ENCODE results near the gene FTCDNL1. TPM values are rescaled to one million over a fixed set of nuclear protein-coding genes. Genes with fewer than 3 reads are reported as not detected.

Gene FTCDNL1
- total RNA-seq, 2 donors from 2014 or later: 0.70 to 1.5 TPM

DNA sequence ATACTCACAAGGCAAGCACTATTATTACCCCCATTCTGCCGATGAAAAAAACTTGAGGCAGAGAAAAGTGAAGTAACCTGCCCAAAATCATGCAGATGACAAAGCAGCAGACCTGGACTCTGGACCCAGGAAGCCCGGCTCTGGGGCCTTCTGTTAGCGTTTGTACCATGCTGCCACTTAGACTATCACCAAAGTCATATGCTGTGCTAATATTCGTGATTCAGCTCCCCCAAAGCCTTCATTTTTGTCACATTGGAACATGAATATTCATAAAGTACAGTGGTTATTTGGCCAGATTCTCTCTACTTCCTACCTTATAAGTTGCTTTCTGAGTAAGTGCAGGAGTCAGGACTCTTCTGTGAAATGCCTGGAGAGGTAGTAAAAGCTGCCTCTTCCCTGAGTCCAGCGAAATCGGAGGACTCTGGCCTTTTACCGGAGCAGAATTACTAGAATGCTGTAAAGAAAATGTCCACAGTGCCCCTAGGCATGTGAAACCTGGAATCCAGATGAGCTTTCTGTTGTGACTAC is 86.7 kb downstream of the FTCDNL1 start:
- Histone ChIP-seq H3K4me1 (ENCODE audit: control insufficient read depth, insufficient read depth, low read length) (no peaks in the 10 kb centered on the region), H3K27me3 (ENCODE audit: control insufficient read depth, insufficient read depth, low read length, poor library complexity, severe bottlenecking) (no peaks in the 10 kb centered on the region), H3K4me3 (ENCODE audit: low read length) (no peak overlapping the region), H3K9ac (ENCODE audit: extremely low read depth, low read length, poor library complexity, severe bottlenecking) (no peak overlapping the region), H3K9me3 (ENCODE audit: control insufficient read depth, low read length) (no peaks in the 10 kb centered on the region), H3K27ac (ENCODE audit: low read depth, low read length) (no peak overlapping the region), H3K36me3 (ENCODE audit: control insufficient read depth, insufficient read depth, low read length) (no peaks in the 10 kb centered on the region)
- peaks cover 5% of the 10 kb centered on the region for H3K4me1 Mint-ChIP-seq
- H3K36me3 Mint-ChIP-seq (ENCODE audit: low read depth): no peaks in the 10 kb centered on the region
- H3K27ac Mint-ChIP-seq: no peak overlapping the region
- no peak overlapping the region for H3K4me3 Mint-ChIP-seq
- H3K9me3 Mint-ChIP-seq: no peaks in the 10 kb centered on the region
- peaks cover 8% of the 10 kb centered on the region for H3K27me3 Mint-ChIP-seq (ENCODE audit: insufficient read depth)
- no peak for DNase-seq
- 92 to 97% methylated on average over 7 of the region's 7 CpGs for WGBS, 2 experiments (ENCODE audit: insufficient coverage in 1 of 2, insufficient read length in 1 of 2)
- TF ChIP-seq, protein P1, sequence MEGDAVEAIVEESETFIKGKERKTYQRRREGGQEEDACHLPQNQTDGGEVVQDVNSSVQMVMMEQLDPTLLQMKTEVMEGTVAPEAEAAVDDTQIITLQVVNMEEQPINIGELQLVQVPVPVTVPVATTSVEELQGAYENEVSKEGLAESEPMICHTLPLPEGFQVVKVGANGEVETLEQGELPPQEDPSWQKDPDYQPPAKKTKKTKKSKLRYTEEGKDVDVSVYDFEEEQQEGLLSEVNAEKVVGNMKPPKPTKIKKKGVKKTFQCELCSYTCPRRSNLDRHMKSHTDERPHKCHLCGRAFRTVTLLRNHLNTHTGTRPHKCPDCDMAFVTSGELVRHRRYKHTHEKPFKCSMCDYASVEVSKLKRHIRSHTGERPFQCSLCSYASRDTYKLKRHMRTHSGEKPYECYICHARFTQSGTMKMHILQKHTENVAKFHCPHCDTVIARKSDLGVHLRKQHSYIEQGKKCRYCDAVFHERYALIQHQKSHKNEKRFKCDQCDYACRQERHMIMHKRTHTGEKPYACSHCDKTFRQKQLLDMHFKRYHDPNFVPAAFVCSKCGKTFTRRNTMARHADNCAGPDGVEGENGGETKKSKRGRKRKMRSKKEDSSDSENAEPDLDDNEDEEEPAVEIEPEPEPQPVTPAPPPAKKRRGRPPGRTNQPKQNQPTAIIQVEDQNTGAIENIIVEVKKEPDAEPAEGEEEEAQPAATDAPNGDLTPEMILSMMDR (conservative IDR thresholded peaks at IDR 0.05): no peak

GRCh38 chr2:199762963-199763362 is 88.0 kb downstream of the FTCDNL1 start:
- no peak overlapping the region for H3K9ac ChIP-seq (ENCODE audit: extremely low read depth, low read length, poor library complexity, severe bottlenecking)
- H3K9me3 Mint-ChIP-seq: no peaks in the 10 kb centered on the region
- H3K4me3 Mint-ChIP-seq: no peak overlapping the region
- H3K27me3 ChIP-seq (ENCODE audit: control insufficient read depth, insufficient read depth, low read length, poor library complexity, severe bottlenecking): no peaks in the 10 kb centered on the region
- WGBS, 2 experiments (ENCODE audit: insufficient coverage in 1 of 2, insufficient read length in 1 of 2): 83 to 84% methylated on average over 4 of the region's 4 CpGs
- H3K9me3 ChIP-seq (ENCODE audit: control insufficient read depth, low read length): no peaks in the 10 kb centered on the region
- no peak overlapping the region for H3K27ac Mint-ChIP-seq
- DNase-seq: peak; percentile 30
- no peak overlapping the region for H3K4me3 ChIP-seq (ENCODE audit: low read length)
- H3K36me3 Mint-ChIP-seq (ENCODE audit: low read depth): no peaks in the 10 kb centered on the region
- H3K4me1 ChIP-seq (ENCODE audit: control insufficient read depth, insufficient read depth, low read length): no peaks in the 10 kb centered on the region
- no peaks in the 10 kb centered on the region for H3K27me3 Mint-ChIP-seq (ENCODE audit: insufficient read depth)
- TF ChIP-seq, protein P1 (conservative IDR thresholded peaks at IDR 0.05): no peak
- no peak overlapping the region for H3K27ac ChIP-seq (ENCODE audit: low read depth, low read length)
- peaks cover 5% of the 10 kb centered on the region for H3K4me1 Mint-ChIP-seq
- H3K36me3 ChIP-seq (ENCODE audit: control insufficient read depth, insufficient read depth, low read length): no peaks in the 10 kb centered on the region

DNA sequence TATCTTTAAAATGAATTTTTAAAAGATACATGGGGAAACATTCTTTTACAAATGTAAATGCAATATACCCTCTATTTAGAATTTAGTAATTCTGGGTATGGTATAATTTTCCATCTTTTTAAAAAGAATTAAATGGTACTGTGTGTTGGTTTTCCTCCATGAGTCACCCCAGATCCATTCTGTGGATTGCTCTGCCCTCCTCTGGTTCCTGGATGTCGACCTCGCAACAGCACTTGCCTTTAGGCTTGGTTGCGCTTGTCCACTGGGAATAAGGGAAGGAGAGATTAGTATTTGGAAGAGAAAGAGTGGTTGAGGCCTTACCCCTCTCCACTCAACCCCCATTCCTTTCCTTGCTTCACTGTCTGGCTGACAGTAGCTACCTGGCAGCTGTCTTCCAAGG is 90.4 kb downstream of the FTCDNL1 start:
- no peak overlapping the region for H3K9ac ChIP-seq (ENCODE audit: extremely low read depth, low read length, poor library complexity, severe bottlenecking)
- Mint-ChIP-seq H3K27ac (no peak overlapping the region), H3K9me3 (no peaks in the 10 kb centered on the region), H3K27me3 (ENCODE audit: insufficient read depth) (no peaks in the 10 kb centered on the region), H3K4me1 (peaks cover under 1% of the 10 kb centered on the region), H3K4me3 (no peak overlapping the region), H3K36me3 (ENCODE audit: low read depth) (no peaks in the 10 kb centered on the region)
- TF ChIP-seq, protein P1 (conservative IDR thresholded peaks at IDR 0.05): peak; percentile 42
- no peak overlapping the region for H3K4me3 ChIP-seq (ENCODE audit: low read length)
- H3K36me3 ChIP-seq (ENCODE audit: control insufficient read depth, insufficient read depth, low read length): no peaks in the 10 kb centered on the region
- WGBS, 2 experiments (ENCODE audit: insufficient coverage in 1 of 2, insufficient read length in 1 of 2): 95% methylated on average over 3 of the region's 3 CpGs; no CpG with 5 or more reads in 1 of the 2 experiments
- no peaks in the 10 kb centered on the region for H3K9me3 ChIP-seq (ENCODE audit: control insufficient read depth, low read length)
- no peaks in the 10 kb centered on the region for H3K4me1 ChIP-seq (ENCODE audit: control insufficient read depth, insufficient read depth, low read length)
- no peaks in the 10 kb centered on the region for H3K27me3 ChIP-seq (ENCODE audit: control insufficient read depth, insufficient read depth, low read length, poor library complexity, severe bottlenecking)
- H3K27ac ChIP-seq (ENCODE audit: low read depth, low read length): no peak overlapping the region
- DNase-seq: peak; percentile 46

Measured in endodermal cell (in vitro differentiated cells).